H9 (cell line): ENCODE results near the gene FGFR1OP2. TPM values are rescaled to one million over a fixed set of nuclear protein-coding genes. Genes with fewer than 3 reads are reported as not detected.

Source experiments
- DNase-seq: peaks from one replicate; pipeline ENCODE4 v3.0.0-alpha.2; 2017
- H2AFZ ChIP-seq: one replicate; pipeline ENCODE4 v1.6.1; 2013; ENCODE audit warnings: mild to moderate bottlenecking, low read length, control low read depth, moderate library complexity
- H2AK5ac ChIP-seq: 2 replicates; pipeline ENCODE4 v1.6.1; 2013; ENCODE audit warnings: low read length, control low read depth, mixed read lengths; ENCODE audit not compliant: insufficient read length
- H2BK120ac ChIP-seq: one replicate; pipeline ENCODE4 v1.6.1; 2013; ENCODE audit warnings: low read depth, mild to moderate bottlenecking, low read length, control low read depth, inconsistent platforms; ENCODE audit not compliant: poor library complexity, severe bottlenecking
- H2BK12ac ChIP-seq: 2 replicates; pipeline ENCODE4 v1.6.1; 2013; ENCODE audit warnings: low read length, control low read depth, mixed read lengths, low read depth; ENCODE audit not compliant: insufficient read length
- H2BK15ac ChIP-seq: 2 replicates; pipeline ENCODE4 v1.6.1; 2013; ENCODE audit warnings: low read depth, low read length, control low read depth
- H2BK20ac ChIP-seq: one replicate; pipeline ENCODE4 v1.6.1; 2013; ENCODE audit warnings: low read depth, mild to moderate bottlenecking, low read length, control low read depth, inconsistent platforms; ENCODE audit not compliant: poor library complexity, severe bottlenecking
- H2BK5ac ChIP-seq: 2 replicates; pipeline ENCODE4 v1.6.1; 2013; ENCODE audit warnings: low read length, control low read depth, mixed read lengths; ENCODE audit not compliant: insufficient read length
- H3K14ac ChIP-seq: 2 replicates; pipeline ENCODE4 v1.6.1; 2013; ENCODE audit warnings: low read length, control low read depth; ENCODE audit not compliant: insufficient read depth
- H3K18ac ChIP-seq: 2 replicates; pipeline ENCODE4 v1.6.1; 2013; ENCODE audit warnings: low read depth, mild to moderate bottlenecking, mixed read lengths, low read length, control low read depth; ENCODE audit not compliant: insufficient read length
- H3K23ac ChIP-seq: 2 replicates; pipeline ENCODE4 v1.6.1; 2013; ENCODE audit warnings: low read length, control low read depth, mixed read lengths, low read depth; ENCODE audit not compliant: insufficient read length
- H3K23me2 ChIP-seq: 2 replicates; pipeline ENCODE4 v1.6.1; 2013; ENCODE audit warnings: low read depth, mild to moderate bottlenecking, mixed read lengths, low read length, control low read depth; ENCODE audit not compliant: insufficient read length, poor library complexity, severe bottlenecking
- H3K27ac ChIP-seq: 2 replicates; pipeline ENCODE4 v1.5.1; 2013; ENCODE audit warnings: low read length, control low read depth, mixed read lengths, low read depth; ENCODE audit not compliant: insufficient read length
- H3K27me3 ChIP-seq: 2 replicates; pipeline ENCODE4 v1.6.1; 2013; ENCODE audit warnings: low read length, control low read depth, inconsistent platforms; ENCODE audit not compliant: insufficient read depth
- H3K4ac ChIP-seq: 2 replicates; pipeline ENCODE4 v1.6.1; 2013; ENCODE audit warnings: low read depth, mild to moderate bottlenecking, control low read depth, inconsistent platforms, low read length, moderate library complexity
- H3K4me1 ChIP-seq: 2 replicates; pipeline ENCODE4 v1.6.1; 2013; ENCODE audit warnings: low read length, control low read depth, inconsistent platforms; ENCODE audit not compliant: insufficient read depth
- H3K4me2 ChIP-seq: 2 replicates; pipeline ENCODE4 v1.6.1; 2013; ENCODE audit warnings: low read length, control low read depth, mixed read lengths; ENCODE audit not compliant: insufficient read length, insufficient read depth
- H3K56ac ChIP-seq: 2 replicates; pipeline ENCODE4 v1.6.1; 2013; ENCODE audit warnings: low read depth, mild to moderate bottlenecking, mixed read lengths, low read length, control low read depth; ENCODE audit not compliant: insufficient read length
- H3K79me1 ChIP-seq: 2 replicates; pipeline ENCODE4 v1.6.1; 2013; ENCODE audit warnings: low read depth, mild to moderate bottlenecking, moderate library complexity, low read length, control low read depth, inconsistent platforms; ENCODE audit not compliant: insufficient read depth, poor library complexity, severe bottlenecking
- H3K79me2 ChIP-seq: 2 replicates; pipeline ENCODE4 v1.6.1; 2013; ENCODE audit warnings: low read length, control low read depth, inconsistent platforms; ENCODE audit not compliant: insufficient read depth
- H3K9ac ChIP-seq: 2 replicates; pipeline ENCODE4 v1.6.1; 2013; ENCODE audit warnings: low read length, control low read depth, mixed read lengths; ENCODE audit not compliant: insufficient read length; ENCODE audit errors: extremely low read depth
- H3K9me3 ChIP-seq: one replicate; pipeline ENCODE4 v1.6.1; 2013; ENCODE audit warnings: low read depth, low read length, inconsistent platforms; ENCODE audit not compliant: control insufficient read depth
- H3T11ph ChIP-seq: one replicate; pipeline ENCODE4 v1.6.1; 2013; ENCODE audit warnings: mild to moderate bottlenecking, low read length, control low read depth, inconsistent platforms
- H4K20me1 ChIP-seq: one replicate; pipeline ENCODE4 v1.6.1; 2013; ENCODE audit not compliant: control insufficient read depth, insufficient read length, insufficient read depth
- H4K5ac ChIP-seq: 2 replicates; pipeline ENCODE4 v1.6.1; 2013; ENCODE audit warnings: low read depth, mild to moderate bottlenecking, mixed read lengths, low read length, control low read depth; ENCODE audit not compliant: insufficient read length
- H4K8ac ChIP-seq: replicated peaks from 2 replicates; pipeline ENCODE4 v1.6.1; 2013; ENCODE audit warnings: low read length, control low read depth, mixed read lengths, low read depth; ENCODE audit not compliant: insufficient read length
- H4K91ac ChIP-seq: 2 replicates; pipeline ENCODE4 v1.6.1; 2013; ENCODE audit warnings: low read depth, mild to moderate bottlenecking, moderate library complexity, mixed read lengths, low read length, control low read depth; ENCODE audit not compliant: insufficient read length
- H3K27ac Mint-ChIP-seq, 3 experiments: 2 replicates in 2 of 3; 3 replicates in 1 of 3; pipeline ENCODE4 v1.8.0; 2020 to 2021; ENCODE audit warnings: mixed read lengths in 3 of 3, mild to moderate bottlenecking in 1 of 3, moderate library complexity in 1 of 3
- H3K27me3 Mint-ChIP-seq: 2 replicates; pipeline ENCODE4 v1.8.0; 2021; ENCODE audit warnings: low read depth, mild to moderate bottlenecking, moderate library complexity, mixed read lengths
- H3K36me3 Mint-ChIP-seq, 3 experiments: 2 replicates in 2 of 3; 3 replicates in 1 of 3; pipeline ENCODE4 v1.8.0; 2020 to 2021; ENCODE audit warnings: low read depth in 3 of 3, mixed read lengths in 3 of 3; ENCODE audit not compliant: insufficient read depth in 1 of 3
- H3K4me1 Mint-ChIP-seq, 2 experiments: 2 replicates each; pipeline ENCODE4 v1.8.0; 2020; ENCODE audit warnings: mixed read lengths in 2 of 2
- H3K4me3 Mint-ChIP-seq, 2 experiments: 2 replicates in 1 of 2; 3 replicates in 1 of 2; pipeline ENCODE4 v1.8.0; 2020 to 2021; ENCODE audit warnings: mild to moderate bottlenecking in 2 of 2, mixed read lengths in 2 of 2, moderate library complexity in 1 of 2
- H3K9me3 Mint-ChIP-seq, 2 experiments: 2 replicates in 1 of 2; 3 replicates in 1 of 2; pipeline ENCODE4 v1.8.0; 2020; ENCODE audit warnings: mild to moderate bottlenecking in 2 of 2, mixed read lengths in 2 of 2, moderate library complexity in 1 of 2
- CTCF ChIP-seq: fragments of 200-600 bp; sonication (generic); conservative IDR thresholded peaks from 3 replicates; pipeline ENCODE4 v1.8.0; 2021; ENCODE audit warnings: antibody characterized with exemption, mild to moderate bottlenecking
- WGBS: extraction: QIAGEN DNeasy Blood & Tissue Kit; methylation state at CpG from one replicate; pipeline ENCODE4 v1.1.7; 2013; ENCODE audit warnings: missing lambda C conversion rate, low lambda C conversion rate, mixed read lengths; ENCODE audit not compliant: insufficient read length; ENCODE audit errors: extremely low coverage; 5-methylcytosine and 5-hydroxymethylcytosine counted together
- total RNA-seq: library from RNA; stranded (reverse); gene quantifications from 2 replicates; pipeline ENCODE4 v1.2.1, GENCODE V29; 2021

FGFR1OP2 gene
- total RNA-seq, 1 experiment from 2014 or later, result 30.0 TPM

DNA sequence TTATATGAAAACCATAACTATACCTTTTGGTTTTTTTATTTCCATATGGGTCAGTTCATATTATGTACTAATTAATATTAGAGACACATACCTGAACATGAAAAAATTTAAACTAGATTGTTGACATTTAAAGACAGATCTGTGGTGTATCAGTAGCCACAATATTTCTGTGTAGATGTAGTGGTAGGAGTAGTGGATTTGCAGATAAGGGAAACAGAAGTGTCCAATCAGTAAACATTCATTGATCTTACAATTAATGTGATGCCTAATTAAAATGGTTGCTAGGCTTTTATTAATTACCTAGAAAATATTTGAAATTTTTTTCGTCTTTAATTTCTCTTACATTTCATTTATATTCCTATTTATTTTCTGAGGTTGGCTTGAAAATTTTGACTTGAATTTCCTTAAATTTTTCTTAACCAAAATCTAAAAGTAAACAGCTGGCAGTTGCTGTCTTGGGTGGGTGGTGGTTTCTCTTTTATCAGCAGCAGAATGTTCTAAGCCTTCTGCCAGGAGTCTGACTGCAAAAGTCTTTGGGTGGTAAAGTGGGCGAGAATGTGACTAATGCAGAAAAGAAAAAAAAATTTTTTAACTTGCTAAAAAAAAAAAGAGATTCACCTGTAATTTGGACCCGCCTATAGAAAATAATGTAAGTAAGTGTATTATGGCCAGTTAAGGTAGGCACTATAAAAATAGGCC, 2.4 kb downstream of the FGFR1OP2 start:
- no CpG with 5 or more reads among the region's 3 CpGs for WGBS
- no peak overlapping the region for H3K4ac ChIP-seq
- H3K14ac ChIP-seq, result no peak overlapping the region
- peaks cover 17% of the 10 kb centered on the region; the same call in 1 of the 2 replicates for H3K79me2 ChIP-seq
- no peak overlapping the region for H3K27ac ChIP-seq
- H3K18ac ChIP-seq, result no peak overlapping the region
- no peak overlapping the region for H3K56ac ChIP-seq
- no peaks in the 10 kb centered on the region for H3K23me2 ChIP-seq
- no peaks in the 10 kb centered on the region for H4K20me1 ChIP-seq
- TF ChIP-seq CTCF, result no peak
- no peak overlapping the region for H3K9ac ChIP-seq
- H3K27me3 ChIP-seq, result no peaks in the 10 kb centered on the region
- H4K5ac ChIP-seq, result no peak overlapping the region
- H3K4me3 Mint-ChIP-seq, result no peak overlapping the region
- no peak overlapping the region for H3K27ac Mint-ChIP-seq
- DNase-seq, result no peak
- H3K4me1 Mint-ChIP-seq, result peaks cover 19 to 20% of the 10 kb centered on the region in 2 experiments
- H4K91ac ChIP-seq, result no peak overlapping the region
- H3K23ac ChIP-seq, result no peak overlapping the region
- H3K9me3 ChIP-seq, result no peaks in the 10 kb centered on the region
- H3K9me3 Mint-ChIP-seq, result no peaks in the 10 kb centered on the region; a peak in 1 of 5 replicates
- H2AK5ac ChIP-seq, result no peak overlapping the region
- H2BK20ac ChIP-seq, result no peak overlapping the region
- no peak overlapping the region for H3T11ph ChIP-seq
- no peak overlapping the region for H3K4me2 ChIP-seq
- H2BK120ac ChIP-seq, result no peak overlapping the region
- peaks cover 3% of the 10 kb centered on the region; the same call in 1 of the 2 replicates for H3K4me1 ChIP-seq
- no peak overlapping the region for H2AFZ ChIP-seq
- H2BK5ac ChIP-seq, result no peak overlapping the region
- H3K36me3 Mint-ChIP-seq, result no peaks in the 10 kb centered on the region
- H3K79me1 ChIP-seq, result peaks cover 11% of the 10 kb centered on the region
- H3K27me3 Mint-ChIP-seq, result no peaks in the 10 kb centered on the region
- no peak overlapping the region for H4K8ac ChIP-seq
- no peak overlapping the region for H2BK15ac ChIP-seq
- H2BK12ac ChIP-seq, result no peak overlapping the region
